Measurements from ENCODE around the gene LSAMP. TPM values are rescaled to one million over a fixed set of nuclear protein-coding genes. Genes with fewer than 3 reads are reported as not detected.

LSAMP gene
- total and polyA plus RNA-seq, 2 of the 4 experiments (the other 2 are of a cell fraction), result 7.9 to 8.0 TPM

DNA sequence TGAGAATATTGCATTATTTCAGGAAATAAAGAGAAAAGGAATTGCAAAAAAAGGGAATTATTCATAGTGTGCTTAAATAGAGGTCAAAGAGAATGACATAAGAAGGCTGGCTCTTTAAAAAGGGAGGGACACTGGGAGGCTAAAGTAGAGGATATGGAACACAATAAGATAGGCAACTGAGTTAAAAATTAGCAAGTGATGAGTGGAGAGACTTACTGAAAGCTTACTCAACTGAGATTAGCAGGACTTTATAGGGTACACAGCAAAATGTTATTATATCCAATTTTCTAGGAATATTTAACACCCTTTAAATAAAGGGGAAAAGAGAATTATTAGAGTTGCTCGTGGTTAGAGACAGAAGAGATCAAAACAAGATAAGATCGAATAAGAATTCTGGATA is 375.2 kb downstream of the LSAMP start:
- POLR2A ChIA-PET (ENCODE audit: unreplicated experiment), result no interaction called here
- Histone ChIP-seq H3K27me3 (ENCODE audit: control insufficient read depth, insufficient read depth, low read length) (no peaks in the 10 kb centered on the region), H3K9me1 (ENCODE audit: insufficient read depth, low read length) (no peaks in the 10 kb centered on the region), H2AFZ (replicated peaks; ENCODE audit: low read length, poor library complexity) (no peak overlapping the region), H3K18ac (ENCODE audit: low read depth, low read length) (no peak overlapping the region), H3K4ac (ENCODE audit: low read depth, low read length) (no peak overlapping the region), H4K5ac (ENCODE audit: low read depth, low read length) (no peak overlapping the region), H3K14ac (replicated peaks; ENCODE audit: low read depth, low read length) (no peak overlapping the region), H2BK5ac (ENCODE audit: low read depth, low read length, poor library complexity, severe bottlenecking) (no peak overlapping the region), H3K4me3 (ENCODE audit: insufficient read depth, low read depth, low read length) (no peak overlapping the region), H3K36me3 (ENCODE audit: control insufficient read depth, insufficient read depth, low read length) (no peaks in the 10 kb centered on the region), H2BK20ac (ENCODE audit: low read depth, low read length) (no peak overlapping the region), H3K79me1 (ENCODE audit: low read depth in 1 of 2, low read length in 2 of 2) (no peaks in the 10 kb centered on the region), H3K23ac (ENCODE audit: low read depth, low read length) (no peak overlapping the region), H2AK9ac (replicated peaks; ENCODE audit: low read depth, low read length, poor library complexity) (no peak overlapping the region), H4K91ac (ENCODE audit: insufficient read depth, low read depth, low read length) (no peak overlapping the region), H3K9me3 (ENCODE audit: control insufficient read depth, insufficient read depth, low read length) (no peaks in the 10 kb centered on the region), H3K9ac (ENCODE audit: low read depth, low read length) (no peak overlapping the region), H4K20me1 (ENCODE audit: insufficient read depth, low read length) (no peaks in the 10 kb centered on the region), H3K4me2 (ENCODE audit: low read depth, low read length) (no peak overlapping the region), H2AK5ac (ENCODE audit: low read depth, low read length) (no peak overlapping the region), H3K56ac (ENCODE audit: extremely low read depth, insufficient read depth, low read length) (no peak overlapping the region), H4K8ac (ENCODE audit: low read depth in 2 of 2, low read length in 2 of 2) (no peak overlapping the region), H3K4me1 (ENCODE audit: control insufficient read depth, insufficient read depth, low read length) (peaks cover 2% of the 10 kb centered on the region; the same call in 1 of the 2 replicates), H3K27ac (ENCODE audit: insufficient read depth, low read length) (no peak overlapping the region), H2BK120ac (ENCODE audit: low read depth, low read length) (no peak overlapping the region), H2BK15ac (ENCODE audit: low read depth, low read length) (no peak overlapping the region)
- in situ Hi-C loops (cut with MboI; ENCODE audit: low sequenced_read_pairs) (no loop called here), dilution Hi-C loops (cut with HindIII; ENCODE audit: low sequenced_read_pairs, unreplicated experiment) (no loop called here), intact Hi-C loops (cut with micrococcal nuclease) (no loop called here)
- ATAC-seq (ENCODE audit: low read depth) (no peak), DNase-seq (no peak)
- WGBS, 2 experiments (ENCODE audit: extremely low coverage in 2 of 2, insufficient read length in 1 of 2), result 80% methylated on average over 1 of the region's 2 CpGs; no CpG with 5 or more reads in 1 of the 2 experiments
- TF ChIP-seq MXI1 (IDR thresholded peaks at IDR 0.05; ENCODE audit: borderline replicate concordance, low read depth, low read length) (no peak), BHLHE40 (IDR thresholded peaks at IDR 0.05; ENCODE audit: low read depth, low read length) (no peak), POLR2A (IDR thresholded peaks at IDR 0.05; ENCODE audit: low read depth, low read length) (no peak), RFX5 (IDR thresholded peaks at IDR 0.05; ENCODE audit: low read depth, low read length) (no peak), RAD21 (IDR thresholded peaks at IDR 0.05; ENCODE audit: low read length) (no peak), MAZ (IDR thresholded peaks at IDR 0.05; ENCODE audit: borderline replicate concordance, low read depth, low read length) (no peak), SMC3 (IDR thresholded peaks at IDR 0.05; ENCODE audit: low read depth, low read length) (no peak), CHD1 (IDR thresholded peaks at IDR 0.05; ENCODE audit: low read depth, low read length) (no peak), CEBPB (IDR thresholded peaks at IDR 0.05; ENCODE audit: low read depth, low read length) (no peak), MAFK (IDR thresholded peaks at IDR 0.05; ENCODE audit: low read depth, low read length) (no peak), NFE2L2 (IDR thresholded peaks at IDR 0.05; ENCODE audit: low read depth, low read length) (no peak), FOS (IDR thresholded peaks at IDR 0.05; ENCODE audit: low read depth, low read length) (no peak), RCOR1 (IDR thresholded peaks at IDR 0.05; ENCODE audit: insufficient replicate concordance, low read length) (no peak)
- TF ChIP-seq, protein P1, sequence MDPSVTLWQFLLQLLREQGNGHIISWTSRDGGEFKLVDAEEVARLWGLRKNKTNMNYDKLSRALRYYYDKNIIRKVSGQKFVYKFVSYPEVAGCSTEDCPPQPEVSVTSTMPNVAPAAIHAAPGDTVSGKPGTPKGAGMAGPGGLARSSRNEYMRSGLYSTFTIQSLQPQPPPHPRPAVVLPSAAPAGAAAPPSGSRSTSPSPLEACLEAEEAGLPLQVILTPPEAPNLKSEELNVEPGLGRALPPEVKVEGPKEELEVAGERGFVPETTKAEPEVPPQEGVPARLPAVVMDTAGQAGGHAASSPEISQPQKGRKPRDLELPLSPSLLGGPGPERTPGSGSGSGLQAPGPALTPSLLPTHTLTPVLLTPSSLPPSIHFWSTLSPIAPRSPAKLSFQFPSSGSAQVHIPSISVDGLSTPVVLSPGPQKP (IDR thresholded peaks at IDR 0.05; ENCODE audit: borderline replicate concordance, low read depth, low read length), result no peak
- TF ChIP-seq, protein P2, sequence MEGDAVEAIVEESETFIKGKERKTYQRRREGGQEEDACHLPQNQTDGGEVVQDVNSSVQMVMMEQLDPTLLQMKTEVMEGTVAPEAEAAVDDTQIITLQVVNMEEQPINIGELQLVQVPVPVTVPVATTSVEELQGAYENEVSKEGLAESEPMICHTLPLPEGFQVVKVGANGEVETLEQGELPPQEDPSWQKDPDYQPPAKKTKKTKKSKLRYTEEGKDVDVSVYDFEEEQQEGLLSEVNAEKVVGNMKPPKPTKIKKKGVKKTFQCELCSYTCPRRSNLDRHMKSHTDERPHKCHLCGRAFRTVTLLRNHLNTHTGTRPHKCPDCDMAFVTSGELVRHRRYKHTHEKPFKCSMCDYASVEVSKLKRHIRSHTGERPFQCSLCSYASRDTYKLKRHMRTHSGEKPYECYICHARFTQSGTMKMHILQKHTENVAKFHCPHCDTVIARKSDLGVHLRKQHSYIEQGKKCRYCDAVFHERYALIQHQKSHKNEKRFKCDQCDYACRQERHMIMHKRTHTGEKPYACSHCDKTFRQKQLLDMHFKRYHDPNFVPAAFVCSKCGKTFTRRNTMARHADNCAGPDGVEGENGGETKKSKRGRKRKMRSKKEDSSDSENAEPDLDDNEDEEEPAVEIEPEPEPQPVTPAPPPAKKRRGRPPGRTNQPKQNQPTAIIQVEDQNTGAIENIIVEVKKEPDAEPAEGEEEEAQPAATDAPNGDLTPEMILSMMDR (conservative IDR thresholded peaks at IDR 0.05; ENCODE audit: low read depth, low read length), result no peak
- TF ChIP-seq, protein P3, sequence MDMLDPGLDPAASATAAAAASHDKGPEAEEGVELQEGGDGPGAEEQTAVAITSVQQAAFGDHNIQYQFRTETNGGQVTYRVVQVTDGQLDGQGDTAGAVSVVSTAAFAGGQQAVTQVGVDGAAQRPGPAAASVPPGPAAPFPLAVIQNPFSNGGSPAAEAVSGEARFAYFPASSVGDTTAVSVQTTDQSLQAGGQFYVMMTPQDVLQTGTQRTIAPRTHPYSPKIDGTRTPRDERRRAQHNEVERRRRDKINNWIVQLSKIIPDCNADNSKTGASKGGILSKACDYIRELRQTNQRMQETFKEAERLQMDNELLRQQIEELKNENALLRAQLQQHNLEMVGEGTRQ (IDR thresholded peaks at IDR 0.05; ENCODE audit: low read depth, low read length), result no peak
- no TSS peak for BruUV-seq (replicated peaks)
- CTCF ChIA-PET, result no interaction called here
